ENCODE data around the gene CDC42. TPM values are rescaled to one million over a fixed set of nuclear protein-coding genes. Genes with fewer than 3 reads are reported as not detected.
"Not testable (repeated sequence)": the region's sequence is repeated elsewhere in the genome, so short reads cannot be mapped to it uniquely, and the experiment has no call there.

The CDC42 gene
- 69.8 TPM for total RNA-seq

GRCh38 chr1:22052115-22053016, at the start of gene CDC42:
Gene CDC42, plus strand, starts transcription at chr1:22052709. Its CDS starts 25,770 bp downstream, at chr1:22078479.
- ATAC-seq (peak; percentile 95), DNase-seq (ENCODE audit: low spot score) (peak; percentile 97)

- ATAC-seq; DNase-seq (ENCODE audit: low spot score): not testable (repeated sequence)
These were observed 49.6 kb upstream of the CDC42 start for GRCh38 chr1:22002875-22003274.

GRCh38 chr1:22003959-22004358, 48.5 kb upstream of the CDC42 start:
- DNase-seq (ENCODE audit: low spot score); ATAC-seq: not testable (repeated sequence)

- DNase-seq (ENCODE audit: low spot score): not testable (repeated sequence)
- peak; percentile 89 for ATAC-seq
These were observed 47.0 kb upstream of the CDC42 start for GRCh38 chr1:22005261-22006149.

- ATAC-seq; DNase-seq (ENCODE audit: low spot score): not testable (repeated sequence)
These were observed 45.8 kb upstream of the CDC42 start for GRCh38 chr1:22006736-22007135.

- ATAC-seq; DNase-seq (ENCODE audit: low spot score): not testable (repeated sequence)
These were observed 45.2 kb upstream of the CDC42 start for GRCh38 chr1:22007262-22007661.

GRCh38 chr1:22009566-22009965, 42.9 kb upstream of the CDC42 start:
- ATAC-seq; DNase-seq (ENCODE audit: low spot score): not testable (repeated sequence)

- not testable (repeated sequence) for ATAC-seq; DNase-seq (ENCODE audit: low spot score)
These were observed 39.8 kb upstream of the CDC42 start for GRCh38 chr1:22012752-22013151.

GRCh38 chr1:22014575-22015206, 37.8 kb upstream of the CDC42 start:
- ATAC-seq; DNase-seq (ENCODE audit: low spot score): not testable (repeated sequence)

GRCh38 chr1:22018583-22019559, 33.6 kb upstream of the CDC42 start:
- DNase-seq (ENCODE audit: low spot score) (no peak), ATAC-seq (peak; percentile 37)

- ATAC-seq: no peak
- DNase-seq (ENCODE audit: low spot score): no peak
These were observed 31.4 kb upstream of the CDC42 start for GRCh38 chr1:22021061-22021460.

- ATAC-seq: peak; percentile 65
- DNase-seq (ENCODE audit: low spot score): peak; percentile 54
These were observed 27.8 kb upstream of the CDC42 start for GRCh38 chr1:22024485-22025367.

- ATAC-seq (peak; percentile 88), DNase-seq (ENCODE audit: low spot score) (peak; percentile 75)
These were observed 26.9 kb upstream of the CDC42 start for GRCh38 chr1:22025368-22026155.

- DNase-seq (ENCODE audit: low spot score): no peak
These were observed 25.6 kb upstream of the CDC42 start for GRCh38 chr1:22026924-22027289.

GRCh38 chr1:22030057-22030456, 22.5 kb upstream of the CDC42 start:
- ATAC-seq: no peak
- DNase-seq (ENCODE audit: low spot score): no peak

More at GRCh38 chr1:22026924-22027289, 25.6 kb upstream of the CDC42 start:
- ATAC-seq: no peak

GRCh38 chr1:22030473-22030872, 22.0 kb upstream of the CDC42 start:
- DNase-seq (ENCODE audit: low spot score) (no peak), ATAC-seq (no peak)

- ATAC-seq: peak; percentile 18
- DNase-seq (ENCODE audit: low spot score): no peak
These were observed 21.1 kb upstream of the CDC42 start for GRCh38 chr1:22031214-22031962.

Measured in left lobe of liver (tissue), 2 donors.